ENCODE data around the gene HSD11B2. TPM values are rescaled to one million over a fixed set of nuclear protein-coding genes. Genes with fewer than 3 reads are reported as not detected.

The HSD11B2 gene
- total RNA-seq, 2 donors from 2014 or later = not detected

- ATAC-seq (ENCODE audit: insufficient number of reproducible peaks, low FRiP score, low read depth) (no peak), DNase-seq (ENCODE audit: low spot score) (no peak)
- peaks cover 3% of the 10 kb centered on the region for H3K27me3 ChIP-seq (replicated peaks; ENCODE audit: insufficient read depth)
- peaks cover 6 to 28% of the 10 kb centered on the region in 2 donors for H3K4me1 ChIP-seq (ENCODE audit: control insufficient read depth in 1 of 2, low read depth in 2 of 2)
- H3K4me3 ChIP-seq = peak overlapping the region; percentile 74
- H3K27ac ChIP-seq = peak overlapping the region in 1 of 2 donors; percentile 48
- no peaks in the 10 kb centered on the region for H3K36me3 ChIP-seq
- no peaks in the 10 kb centered on the region for H3K9me3 ChIP-seq
- TF ChIP-seq CTCF (IDR thresholded peaks at IDR 0.05) = no peak
These were observed 36.5 kb upstream of the HSD11B2 start for GRCh38 chr16:67394155-67395104.

- DNase-seq (ENCODE audit: low spot score) (no peak), ATAC-seq (ENCODE audit: insufficient number of reproducible peaks, low FRiP score, low read depth) (no peak)
- Histone ChIP-seq H3K4me3 (peak overlapping the region; percentile 74), H3K9me3 (no peaks in the 10 kb centered on the region), H3K4me1 (ENCODE audit: control insufficient read depth in 1 of 2, low read depth in 2 of 2) (peaks cover 6 to 28% of the 10 kb centered on the region in 2 donors), H3K36me3 (no peaks in the 10 kb centered on the region), H3K27ac (no peak overlapping the region), H3K27me3 (replicated peaks; ENCODE audit: insufficient read depth) (peaks cover 3% of the 10 kb centered on the region)
- TF ChIP-seq CTCF (IDR thresholded peaks at IDR 0.05) = no peak
These were observed 35.8 kb upstream of the HSD11B2 start for GRCh38 chr16:67395105-67395457.

GRCh38 chr16:67395458-67396158 is 35.3 kb upstream of the HSD11B2 start:
- H3K4me1 ChIP-seq (ENCODE audit: control insufficient read depth in 1 of 2, low read depth in 2 of 2) = peaks cover 6 to 28% of the 10 kb centered on the region in 2 donors
- no peak overlapping the region for H3K27ac ChIP-seq
- H3K27me3 ChIP-seq (replicated peaks; ENCODE audit: insufficient read depth) = peaks cover 3% of the 10 kb centered on the region
- no peak for ATAC-seq (ENCODE audit: insufficient number of reproducible peaks, low FRiP score, low read depth)
- no peaks in the 10 kb centered on the region for H3K9me3 ChIP-seq
- H3K4me3 ChIP-seq = no peak overlapping the region
- no peak for TF ChIP-seq CTCF (IDR thresholded peaks at IDR 0.05)
- H3K36me3 ChIP-seq = no peaks in the 10 kb centered on the region
- no peak for DNase-seq (ENCODE audit: low spot score)

- Histone ChIP-seq H3K9me3 (no peaks in the 10 kb centered on the region), H3K4me1 (ENCODE audit: control insufficient read depth in 1 of 2, low read depth in 2 of 2) (peaks cover 6 to 28% of the 10 kb centered on the region in 2 donors), H3K4me3 (no peak overlapping the region), H3K36me3 (no peaks in the 10 kb centered on the region), H3K27ac (no peak overlapping the region), H3K27me3 (replicated peaks; ENCODE audit: insufficient read depth) (peaks cover 3% of the 10 kb centered on the region)
- ATAC-seq (ENCODE audit: insufficient number of reproducible peaks, low FRiP score, low read depth) (no peak), DNase-seq (ENCODE audit: low spot score) (peak; percentile 58)
- no peak for TF ChIP-seq CTCF (IDR thresholded peaks at IDR 0.05)
These were observed 34.5 kb upstream of the HSD11B2 start for GRCh38 chr16:67396159-67397035.
